B cell (primary cell): ENCODE measurements around the gene TYW1B.
"Not testable (repeated sequence)": the region's sequence is repeated elsewhere in the genome, so short reads cannot be mapped to it uniquely, and the experiment has no call there.

Source experiments
- EZH2 ChIP-seq: IDR thresholded peaks from 2 replicates; pipeline ENCODE4 v1.6.1; 2012; ENCODE audit warnings: borderline replicate concordance, low read depth, mild to moderate bottlenecking, moderate library complexity, low read length; ENCODE audit not compliant: insufficient read depth, poor library complexity, severe bottlenecking
- TF ChIP-seq, protein P1 (sequence below): fragments of 200-600 bp; IDR thresholded peaks from one replicate; pipeline ENCODE4 v1.8.0; 2022; ENCODE audit warnings: antibody characterized with exemption, mild to moderate bottlenecking

DNA sequence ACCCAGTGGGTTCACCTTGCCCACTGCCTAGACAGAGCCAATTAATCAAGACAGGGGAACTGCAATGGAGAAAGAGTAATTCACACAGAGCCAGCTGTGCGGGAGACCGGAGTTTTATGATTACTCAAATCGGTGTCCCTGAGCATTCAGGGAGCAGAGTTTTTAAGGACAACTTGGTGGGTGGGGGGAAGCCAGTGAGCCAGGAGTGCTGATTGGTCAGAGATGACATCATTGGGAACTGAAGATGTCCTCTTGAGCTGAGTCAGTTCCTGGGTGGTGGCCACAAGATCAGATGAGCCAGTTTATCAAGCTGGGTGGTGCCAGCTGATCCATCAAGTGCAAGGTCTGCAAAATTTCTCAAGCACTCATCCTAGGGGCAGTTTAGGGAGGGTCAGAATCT, 240.7 kb downstream of the TYW1B start:
- TF ChIP-seq, protein P1, sequence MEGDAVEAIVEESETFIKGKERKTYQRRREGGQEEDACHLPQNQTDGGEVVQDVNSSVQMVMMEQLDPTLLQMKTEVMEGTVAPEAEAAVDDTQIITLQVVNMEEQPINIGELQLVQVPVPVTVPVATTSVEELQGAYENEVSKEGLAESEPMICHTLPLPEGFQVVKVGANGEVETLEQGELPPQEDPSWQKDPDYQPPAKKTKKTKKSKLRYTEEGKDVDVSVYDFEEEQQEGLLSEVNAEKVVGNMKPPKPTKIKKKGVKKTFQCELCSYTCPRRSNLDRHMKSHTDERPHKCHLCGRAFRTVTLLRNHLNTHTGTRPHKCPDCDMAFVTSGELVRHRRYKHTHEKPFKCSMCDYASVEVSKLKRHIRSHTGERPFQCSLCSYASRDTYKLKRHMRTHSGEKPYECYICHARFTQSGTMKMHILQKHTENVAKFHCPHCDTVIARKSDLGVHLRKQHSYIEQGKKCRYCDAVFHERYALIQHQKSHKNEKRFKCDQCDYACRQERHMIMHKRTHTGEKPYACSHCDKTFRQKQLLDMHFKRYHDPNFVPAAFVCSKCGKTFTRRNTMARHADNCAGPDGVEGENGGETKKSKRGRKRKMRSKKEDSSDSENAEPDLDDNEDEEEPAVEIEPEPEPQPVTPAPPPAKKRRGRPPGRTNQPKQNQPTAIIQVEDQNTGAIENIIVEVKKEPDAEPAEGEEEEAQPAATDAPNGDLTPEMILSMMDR = not testable (repeated sequence)
- not testable (repeated sequence) for TF ChIP-seq EZH2
